Fibroblast of lung (primary cell): ENCODE measurements around the gene VASN. TPM values are rescaled to one million over a fixed set of nuclear protein-coding genes. Genes with fewer than 3 reads are reported as not detected.

ENCODE experiments used
- DNase-seq, 2 donors: peaks; one replicate each; pipeline versions ENCODE4 v3.0.0 to v3.0.0-alpha.2; 2010; ENCODE audit warnings: low read depth in 2 of 2
- H2AFZ ChIP-seq: 2 replicates; pipeline ENCODE4 v1.5.1; 2012; ENCODE audit warnings: low read length, control low read depth, inconsistent platforms
- H3K27ac ChIP-seq: 2 replicates; pipeline ENCODE4 v1.5.1; 2011; ENCODE audit warnings: low read length, control low read depth; ENCODE audit not compliant: insufficient read depth
- H3K27me3 ChIP-seq: 2 replicates; pipeline ENCODE4 v1.5.1; 2011; ENCODE audit warnings: mild to moderate bottlenecking, low read length; ENCODE audit not compliant: control insufficient read depth, insufficient read depth
- H3K36me3 ChIP-seq: 2 replicates; pipeline ENCODE4 v1.5.1; 2011; ENCODE audit warnings: low read length; ENCODE audit not compliant: control insufficient read depth, insufficient read depth
- H3K4me1 ChIP-seq: 2 replicates; pipeline ENCODE4 v1.5.1; 2011; ENCODE audit warnings: low read length; ENCODE audit not compliant: control insufficient read depth, insufficient read depth; ENCODE audit errors: extremely low read depth
- H3K4me2 ChIP-seq: 2 replicates; pipeline ENCODE4 v1.5.1; 2011; ENCODE audit warnings: low read length, control low read depth; ENCODE audit not compliant: insufficient read depth; ENCODE audit errors: extremely low read depth
- H3K4me3 ChIP-seq, 4 experiments: fragments of 200-600 bp in 1 of 4; sonication (generic) in 1 of 4; replicated peaks in 1 of 4; 2 replicates each; pipeline ENCODE4 v1.5.1; 2011 to 2016; ENCODE audit warnings: low read length in 4 of 4, low read depth in 3 of 4, mild to moderate bottlenecking in 3 of 4, control low read depth in 2 of 4, inconsistent platforms in 1 of 4, mixed read lengths in 1 of 4; ENCODE audit not compliant: insufficient read depth in 1 of 4; ENCODE audit errors: control extremely low read depth in 1 of 4
- H3K79me2 ChIP-seq: 2 replicates; pipeline ENCODE4 v1.5.1; 2012; ENCODE audit warnings: mild to moderate bottlenecking, low read length, inconsistent platforms; ENCODE audit not compliant: control insufficient read depth, insufficient read depth
- H3K9ac ChIP-seq: 2 replicates; pipeline ENCODE4 v1.5.1; 2011; ENCODE audit warnings: mild to moderate bottlenecking, low read length, control low read depth; ENCODE audit not compliant: insufficient read depth
- H3K9me3 ChIP-seq: 2 replicates; pipeline ENCODE4 v1.5.1; 2012; ENCODE audit warnings: low read depth, low read length; ENCODE audit not compliant: control insufficient read depth, insufficient read depth
- H4K20me1 ChIP-seq: 2 replicates; pipeline ENCODE4 v1.5.1; 2011; ENCODE audit warnings: low read length; ENCODE audit not compliant: control insufficient read depth, insufficient read depth; ENCODE audit errors: extremely low read depth
- EZH2 ChIP-seq: IDR thresholded peaks from 2 replicates; pipeline ENCODE4 v1.5.1; 2012; ENCODE audit warnings: low read length, control low read depth, mild to moderate bottlenecking; ENCODE audit errors: missing control alignments
- polyA plus RNA-seq, 2 donors: library from polyadenylated mRNA; depleted of rRNA in 1 of 2; stranded (reverse) in 1 of 2; unstranded in 1 of 2; fragments of >200 nt; gene quantifications; 2 replicates each; pipeline ENCODE4 v1.2.1, GENCODE V29; 2011 to 2012; ENCODE audit warnings: missing spikeins in 1 of 2
- total RNA-seq: library from RNA; depleted of rRNA; stranded (reverse); fragments of >200 nt; gene quantifications from 2 replicates; pipeline ENCODE4 v1.2.1, GENCODE V29; 2014
- TF ChIP-seq, protein P1 (sequence below), 2 donors: IDR thresholded peaks in 1 of 2; conservative IDR thresholded peaks in 1 of 2; 1 replicate in 1 of 2; 2 replicates in 1 of 2; pipeline ENCODE4 v1.5.1; 2011 to 2012; ENCODE audit warnings: low read length in 2 of 2, control low read depth in 1 of 2, inconsistent platforms in 1 of 2, low read depth in 1 of 2, mild to moderate bottlenecking in 1 of 2

The VASN gene
- total and polyA plus RNA-seq, 2 donors (not counting 1 experiment from before 2014, with no cell fraction given), result 61.9 to 79.4 TPM

DNA sequence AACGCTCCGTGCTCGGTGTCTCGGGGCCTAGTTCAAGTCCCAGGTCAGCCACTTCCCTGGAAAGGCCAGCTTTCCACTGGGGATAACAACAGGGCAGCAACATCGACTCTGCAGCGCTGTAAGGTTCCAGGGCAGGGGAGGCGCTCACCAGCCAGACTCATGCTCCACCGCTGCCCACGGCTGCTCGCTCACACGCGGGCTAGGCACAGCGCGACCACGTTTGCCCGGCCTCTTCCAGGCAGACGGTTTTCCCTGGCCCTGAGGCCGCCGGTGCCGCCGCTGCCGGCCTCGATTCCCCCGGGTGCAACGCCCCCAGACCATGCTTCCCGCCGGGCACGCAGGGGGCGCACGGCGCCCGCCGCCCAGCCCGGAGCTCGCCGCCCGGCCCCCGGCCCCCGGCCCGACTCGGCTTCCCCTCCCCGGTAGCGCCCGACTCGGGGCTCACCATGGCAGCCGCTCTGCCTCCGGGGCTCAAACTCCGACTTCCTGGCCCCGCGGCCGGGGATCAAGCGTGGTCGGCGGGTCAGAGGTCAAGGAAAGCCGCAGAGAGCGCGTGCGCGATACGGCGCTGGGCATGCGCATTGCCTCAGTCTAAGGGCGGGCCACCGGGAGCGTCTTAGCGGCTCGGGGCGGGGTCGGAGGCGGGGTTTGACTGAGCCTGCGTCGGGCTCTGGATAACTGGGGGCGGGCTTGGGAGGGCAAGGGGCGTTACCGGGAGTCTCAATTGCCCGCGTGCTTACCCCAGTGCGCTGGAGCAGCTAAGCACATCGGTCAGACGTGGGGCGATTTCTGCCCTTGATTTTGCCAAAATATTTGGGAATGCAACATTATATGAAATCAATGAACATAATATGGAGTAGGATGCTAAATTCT, 20.6 kb upstream of the VASN start, which contains the start of gene PAM16:
TSS of gene PAM16 (minus strand) at position 535 of the 873 bp plus-strand sequence. CDS start at position 448, 87 bp downstream.
- Histone ChIP-seq H3K9me3 (no peaks in the 10 kb centered on the region), H3K27ac (peak within 1 kb of the TSS; percentile 83), H3K4me2 (peak within 1 kb of the TSS; percentile 88), H2AFZ (peak within 1 kb of the TSS; percentile 63), H3K4me1 (peaks cover 4% of the 10 kb centered on the region), H3K9ac (peak within 1 kb of the TSS; percentile 82), H3K79me2 (peaks cover 37% of the 10 kb centered on the region), H3K27me3 (no peaks in the 10 kb centered on the region), H4K20me1 (no peaks in the 10 kb centered on the region), H3K36me3 (peaks cover 2% of the 10 kb centered on the region), H3K4me3 (peak within 1 kb of the TSS; percentile 68 to 97 (median 84))
- peak; percentile 87 to 93 for DNase-seq
- TF ChIP-seq EZH2, result no peak
- TF ChIP-seq, protein P1, sequence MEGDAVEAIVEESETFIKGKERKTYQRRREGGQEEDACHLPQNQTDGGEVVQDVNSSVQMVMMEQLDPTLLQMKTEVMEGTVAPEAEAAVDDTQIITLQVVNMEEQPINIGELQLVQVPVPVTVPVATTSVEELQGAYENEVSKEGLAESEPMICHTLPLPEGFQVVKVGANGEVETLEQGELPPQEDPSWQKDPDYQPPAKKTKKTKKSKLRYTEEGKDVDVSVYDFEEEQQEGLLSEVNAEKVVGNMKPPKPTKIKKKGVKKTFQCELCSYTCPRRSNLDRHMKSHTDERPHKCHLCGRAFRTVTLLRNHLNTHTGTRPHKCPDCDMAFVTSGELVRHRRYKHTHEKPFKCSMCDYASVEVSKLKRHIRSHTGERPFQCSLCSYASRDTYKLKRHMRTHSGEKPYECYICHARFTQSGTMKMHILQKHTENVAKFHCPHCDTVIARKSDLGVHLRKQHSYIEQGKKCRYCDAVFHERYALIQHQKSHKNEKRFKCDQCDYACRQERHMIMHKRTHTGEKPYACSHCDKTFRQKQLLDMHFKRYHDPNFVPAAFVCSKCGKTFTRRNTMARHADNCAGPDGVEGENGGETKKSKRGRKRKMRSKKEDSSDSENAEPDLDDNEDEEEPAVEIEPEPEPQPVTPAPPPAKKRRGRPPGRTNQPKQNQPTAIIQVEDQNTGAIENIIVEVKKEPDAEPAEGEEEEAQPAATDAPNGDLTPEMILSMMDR (conservative IDR thresholded peaks at IDR 0.05 in 1 of 2, IDR thresholded peaks at IDR 0.05 in 1 of 2; ENCODE audit: low read depth in 1 of 2, low read length in 2 of 2), result no peak

DNA sequence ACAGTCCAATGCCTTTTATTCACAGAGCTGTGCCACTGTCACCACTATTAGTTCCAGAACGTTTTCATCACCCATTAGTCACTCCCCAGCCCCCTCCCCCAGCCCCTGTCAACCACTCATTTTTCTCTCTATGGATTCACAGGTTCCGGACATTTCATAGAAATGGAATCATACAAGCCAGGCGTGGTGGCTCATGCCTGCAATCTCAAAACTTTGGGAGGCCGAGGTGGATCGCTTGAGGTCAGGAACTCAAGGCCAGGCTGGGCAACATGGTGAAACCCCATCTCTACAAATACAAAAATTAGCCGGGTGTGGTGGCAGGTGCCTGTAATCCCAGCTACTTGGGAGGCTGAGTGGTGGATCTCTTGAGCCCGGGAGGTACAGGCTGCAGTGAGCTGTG, 19.8 kb upstream of the VASN start:
- Histone ChIP-seq H3K27ac (peak overlapping the region; percentile 32), H3K36me3 (peaks cover 2% of the 10 kb centered on the region), H3K9me3 (no peaks in the 10 kb centered on the region), H3K9ac (no peak overlapping the region), H3K79me2 (peaks cover 32% of the 10 kb centered on the region), H3K4me1 (peaks cover 4% of the 10 kb centered on the region), H3K27me3 (no peaks in the 10 kb centered on the region), H2AFZ (no peak overlapping the region), H3K4me3 (no peak overlapping the region), H3K4me2 (peak overlapping the region; percentile 68), H4K20me1 (no peaks in the 10 kb centered on the region)
- DNase-seq, result peak in 1 of 2 donors; percentile 63
- TF ChIP-seq EZH2, result no peak
- TF ChIP-seq, protein P1 (conservative IDR thresholded peaks at IDR 0.05 in 1 of 2, IDR thresholded peaks at IDR 0.05 in 1 of 2; ENCODE audit: low read depth in 1 of 2, low read length in 2 of 2), result no peak

DNA sequence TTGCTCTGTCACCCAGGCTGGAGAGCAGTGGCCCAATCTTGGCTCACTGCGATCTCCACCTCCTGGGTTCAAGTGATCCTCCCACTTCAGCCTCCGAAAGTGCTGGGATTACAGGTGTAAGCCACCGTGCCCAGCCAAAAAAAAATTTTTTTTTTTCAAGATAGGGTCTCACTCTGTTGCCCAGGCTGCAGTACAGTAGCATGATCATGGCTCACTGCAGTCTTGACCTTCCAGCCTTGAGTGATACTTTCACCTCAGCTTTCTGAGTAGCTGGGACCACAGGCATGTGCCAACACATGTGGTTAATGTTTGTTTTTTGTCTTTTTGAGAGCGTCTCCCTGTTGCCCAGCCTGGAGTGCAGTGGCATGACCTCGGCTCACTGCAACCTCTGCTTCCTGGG, 18.8 kb upstream of the VASN start:
- H3K27me3 ChIP-seq, result no peaks in the 10 kb centered on the region
- H3K27ac ChIP-seq, result no peak overlapping the region
- no peaks in the 10 kb centered on the region for H4K20me1 ChIP-seq
- H2AFZ ChIP-seq, result no peak overlapping the region
- H3K79me2 ChIP-seq, result peaks cover 23% of the 10 kb centered on the region
- no peak overlapping the region for H3K4me3 ChIP-seq
- no peaks in the 10 kb centered on the region for H3K9me3 ChIP-seq
- no peak overlapping the region for H3K9ac ChIP-seq
- no peak for TF ChIP-seq EZH2
- TF ChIP-seq, protein P1 (conservative IDR thresholded peaks at IDR 0.05 in 1 of 2, IDR thresholded peaks at IDR 0.05 in 1 of 2; ENCODE audit: low read depth in 1 of 2, low read length in 2 of 2), result no peak
- H3K4me2 ChIP-seq, result no peak overlapping the region
- H3K36me3 ChIP-seq, result peaks cover 3% of the 10 kb centered on the region
- peaks cover 4% of the 10 kb centered on the region for H3K4me1 ChIP-seq
- no peak for DNase-seq
